ACC112 (cell line): Measurements from ENCODE around the gene TPP1.

Source experiments
- H2AFZ ChIP-seq: fragments of 200-600 bp; sonication (generic); one replicate; pipeline ENCODE4 v1.6.0; 2017; ENCODE audit warnings: antibody characterized with exemption, low read length; ENCODE audit not compliant: unreplicated experiment
- H3K27ac ChIP-seq: fragments of 200-600 bp; sonication (generic); 2 replicates; pipeline ENCODE4 v1.5.1; 2014; ENCODE audit warnings: low read depth, mild to moderate bottlenecking, antibody characterized with exemption, low read length, moderate library complexity
- H3K27me3 ChIP-seq: fragments of 200-600 bp; sonication (generic); 2 replicates; pipeline ENCODE4 v1.6.1; 2014; ENCODE audit warnings: mild to moderate bottlenecking, antibody characterized with exemption, low read length, moderate library complexity, mixed read lengths; ENCODE audit not compliant: insufficient read depth
- H3K36me3 ChIP-seq: fragments of 200-600 bp; sonication (generic); 2 replicates; pipeline ENCODE4 v1.6.1; 2016; ENCODE audit warnings: mild to moderate bottlenecking, antibody characterized with exemption, low read length, moderate library complexity, mixed read lengths; ENCODE audit not compliant: insufficient read depth
- H3K4me1 ChIP-seq: fragments of 200-600 bp; sonication (generic); one replicate; pipeline ENCODE4 v1.6.1; 2016; ENCODE audit warnings: low read length, mixed read lengths; ENCODE audit not compliant: insufficient read depth, unreplicated experiment, control insufficient read depth
- H3K4me3 ChIP-seq: fragments of 200-600 bp; sonication (generic); 2 replicates; pipeline ENCODE4 v1.5.1; 2014; ENCODE audit warnings: mild to moderate bottlenecking, low read depth, low read length
- H3K79me2 ChIP-seq: fragments of 200-600 bp; sonication (generic); one replicate; pipeline ENCODE4 v1.6.0; 2016; ENCODE audit warnings: low read length; ENCODE audit not compliant: control insufficient read depth, unreplicated experiment, insufficient read depth

TPP1 gene

DNA sequence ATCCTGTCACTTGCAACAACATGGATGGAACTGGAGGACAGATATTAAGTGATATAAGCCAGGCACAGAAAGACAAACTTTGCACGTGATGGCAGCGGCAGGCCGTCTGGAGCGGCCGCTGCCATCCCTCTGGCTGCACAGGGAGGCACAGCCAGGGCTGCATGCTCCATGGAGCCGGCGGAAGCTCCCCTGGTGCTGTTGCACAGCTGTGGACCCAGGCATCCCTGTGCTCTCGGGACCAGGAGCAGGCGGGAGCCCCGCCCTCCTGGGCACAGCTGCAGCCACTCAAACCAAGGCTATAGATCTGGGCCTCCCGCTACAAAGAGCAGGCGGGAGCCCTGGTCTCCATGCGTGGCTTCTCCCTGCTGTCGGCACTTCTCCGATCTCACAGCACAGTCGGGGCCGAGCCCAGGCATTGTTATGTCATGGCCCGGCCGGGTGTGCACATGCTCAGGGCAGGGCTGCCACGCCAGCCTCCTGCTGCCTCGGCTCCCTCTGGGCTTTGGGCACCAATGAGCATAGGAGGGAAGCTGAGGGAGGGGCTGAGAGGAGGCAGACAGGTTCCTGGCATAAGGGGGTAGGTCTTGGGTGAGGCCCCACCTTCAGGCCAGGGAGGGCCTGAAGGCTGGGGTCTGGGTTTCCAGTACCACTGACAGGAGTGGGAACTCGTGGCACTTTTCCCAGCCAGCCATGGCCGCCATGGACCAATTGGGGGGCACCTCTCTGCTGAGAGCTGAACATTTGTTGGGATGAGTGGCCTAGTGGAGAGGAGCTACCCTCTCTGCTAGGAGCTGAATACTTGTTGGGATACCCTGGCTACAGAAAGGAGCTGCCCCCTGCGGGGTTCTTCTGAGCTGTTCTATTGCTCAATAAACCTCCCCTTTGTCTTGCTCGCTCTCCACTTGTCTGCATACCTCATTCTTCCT, 32.5 kb downstream of the TPP1 start:
- no peaks in the 10 kb centered on the region for H3K27me3 ChIP-seq
- H3K4me1 ChIP-seq = no peaks in the 10 kb centered on the region
- H2AFZ ChIP-seq = no peak overlapping the region
- H3K27ac ChIP-seq = no peak overlapping the region
- no peaks in the 10 kb centered on the region for H3K79me2 ChIP-seq
- H3K36me3 ChIP-seq = peaks cover 13% of the 10 kb centered on the region
- peak overlapping the region; percentile 28; the same call in 1 of the 2 replicates for H3K4me3 ChIP-seq

DNA sequence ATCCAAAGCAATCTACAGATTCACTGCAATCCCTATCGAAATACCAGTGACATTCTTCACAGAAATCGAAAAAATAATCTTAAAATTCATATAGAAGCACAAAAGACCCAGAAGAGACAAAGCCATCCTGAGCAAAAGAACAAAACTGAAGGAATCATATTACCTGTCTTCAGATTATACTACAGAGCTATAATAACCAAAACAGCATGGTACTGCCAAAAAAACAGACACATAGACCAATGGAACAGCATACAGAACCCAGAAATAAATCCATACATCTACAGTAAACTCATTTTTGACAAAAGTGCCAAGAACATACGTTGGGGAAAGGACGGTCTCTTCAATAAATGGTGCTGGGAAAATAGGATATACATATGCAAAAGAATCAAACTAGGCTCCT, 34.7 kb downstream of the TPP1 start:
- peaks cover 13% of the 10 kb centered on the region for H3K36me3 ChIP-seq
- no peaks in the 10 kb centered on the region for H3K79me2 ChIP-seq
- no peak overlapping the region for H3K27ac ChIP-seq

DNA sequence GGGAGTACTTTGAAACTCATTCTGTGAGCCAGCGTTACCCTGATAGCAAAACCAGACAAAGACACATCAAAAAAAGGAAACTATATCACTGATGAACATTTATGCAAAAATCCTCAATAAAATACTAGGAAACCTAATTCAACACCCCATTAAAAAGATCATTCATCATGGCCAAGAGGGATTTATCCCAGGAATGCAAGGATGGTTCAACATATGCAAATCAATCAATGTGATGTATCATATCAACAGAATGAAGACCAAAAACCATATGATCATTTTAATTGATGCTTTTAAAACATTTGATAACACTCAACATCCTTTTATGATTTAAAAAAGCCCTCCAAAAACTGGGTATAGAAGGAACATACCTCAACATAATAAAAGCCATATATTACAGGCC, 35.6 kb downstream of the TPP1 start:
- Histone ChIP-seq H2AFZ (no peak overlapping the region), H3K4me3 (no peak overlapping the region), H3K27me3 (no peaks in the 10 kb centered on the region), H3K36me3 (peaks cover 13% of the 10 kb centered on the region), H3K79me2 (no peaks in the 10 kb centered on the region), H3K27ac (no peak overlapping the region), H3K4me1 (no peaks in the 10 kb centered on the region)

More for the DNA sequence above, 34.7 kb downstream of the TPP1 start:
- Histone ChIP-seq H3K27me3 (no peaks in the 10 kb centered on the region), H2AFZ (no peak overlapping the region), H3K4me1 (no peaks in the 10 kb centered on the region), H3K4me3 (no peak overlapping the region)

DNA sequence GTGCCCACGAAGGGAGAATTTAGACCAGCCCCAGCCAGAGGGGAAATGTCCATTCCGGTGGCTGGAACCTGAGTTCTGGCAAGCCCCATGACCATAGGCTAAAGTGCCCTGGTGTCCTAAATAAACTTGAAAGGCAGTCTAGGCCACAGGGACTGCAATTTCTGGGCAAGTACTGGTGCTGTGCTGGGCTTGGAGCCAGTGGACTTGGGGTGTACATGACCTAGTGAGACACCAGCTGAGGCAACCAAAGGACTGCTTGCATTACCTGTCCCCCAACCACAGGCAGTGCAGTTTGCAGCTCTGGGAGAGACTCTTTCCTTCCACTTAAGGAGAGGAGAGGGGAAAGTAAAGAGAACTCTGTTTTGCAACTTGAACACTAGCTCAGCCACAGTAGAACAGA, 39.5 kb downstream of the TPP1 start:
- H3K4me3 ChIP-seq = no peak overlapping the region
- no peak overlapping the region for H3K27ac ChIP-seq
- H3K27me3 ChIP-seq = no peaks in the 10 kb centered on the region
- H3K36me3 ChIP-seq = peaks cover 13% of the 10 kb centered on the region
- H3K4me1 ChIP-seq = peaks cover 12% of the 10 kb centered on the region
- no peaks in the 10 kb centered on the region for H3K79me2 ChIP-seq
- no peak overlapping the region for H2AFZ ChIP-seq

DNA sequence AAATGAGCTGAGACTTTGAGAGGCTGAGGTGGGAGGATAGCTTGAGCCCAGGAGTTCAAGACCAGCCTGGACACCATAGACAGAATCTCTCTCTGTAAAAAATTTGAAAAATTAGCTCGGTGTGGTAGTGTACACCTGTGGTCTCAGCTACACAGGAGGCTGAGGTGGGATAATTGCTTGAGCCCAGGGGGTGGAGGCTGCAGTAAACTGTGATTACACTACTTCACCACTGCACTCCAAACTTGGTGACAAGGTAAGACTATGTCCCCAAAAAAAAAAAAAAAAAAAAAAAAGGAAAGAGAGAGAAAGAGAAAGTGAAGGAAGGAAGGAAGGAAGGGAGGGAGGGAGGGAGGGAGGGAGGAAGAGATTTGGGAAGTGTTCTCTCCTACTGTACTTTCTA, 41.1 kb downstream of the TPP1 start:
- Histone ChIP-seq H3K4me1 (peaks cover 12% of the 10 kb centered on the region), H2AFZ (no peak overlapping the region), H3K36me3 (peaks cover 1% of the 10 kb centered on the region; the same call in 1 of the 2 replicates)

DNA sequence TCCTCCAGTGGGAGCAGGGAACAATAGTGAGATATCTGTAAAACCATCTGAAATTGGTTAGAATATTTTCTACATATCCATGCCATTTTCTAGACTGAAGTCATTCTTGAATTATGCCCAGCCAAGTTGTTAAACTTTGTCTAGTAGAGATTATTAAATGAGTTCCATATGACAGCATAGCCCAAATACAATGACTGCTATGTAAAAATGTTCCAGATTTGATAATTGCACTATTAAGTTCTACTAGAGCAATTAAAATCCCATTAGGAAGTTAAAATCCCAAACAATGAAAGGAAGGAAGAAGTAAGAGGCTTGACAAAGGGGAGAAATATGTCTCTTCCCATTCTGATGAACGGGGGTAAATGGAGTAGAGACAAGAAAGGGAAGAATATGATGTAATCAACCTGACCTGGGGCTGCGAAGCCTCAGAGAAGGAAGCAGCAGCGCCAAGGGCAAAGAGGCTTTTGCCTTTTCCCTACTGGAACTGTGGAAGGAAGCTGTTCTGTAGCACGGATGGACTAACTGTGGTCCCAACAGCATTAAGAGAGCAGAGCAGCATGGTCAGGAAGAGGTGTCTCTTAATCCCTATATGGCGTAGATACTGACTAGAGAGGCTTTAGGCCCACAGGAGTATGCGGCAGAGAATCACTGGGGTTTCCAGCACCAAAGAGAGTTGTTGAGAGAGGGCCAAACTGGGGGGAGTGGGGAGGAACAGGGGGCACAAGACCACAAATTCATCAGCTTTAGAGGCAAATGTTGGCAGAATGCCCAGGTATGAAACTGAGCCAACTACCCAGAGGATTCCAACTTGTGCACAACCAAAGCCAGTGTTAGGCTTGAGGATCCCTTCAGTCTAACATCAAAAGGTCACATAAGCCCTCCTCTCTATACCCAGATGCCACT, 42.5 kb downstream of the TPP1 start:
- H3K4me1 ChIP-seq = peaks cover 20% of the 10 kb centered on the region
- no peak overlapping the region for H3K4me3 ChIP-seq
- H3K27ac ChIP-seq = no peak overlapping the region
- H3K36me3 ChIP-seq = no peaks in the 10 kb centered on the region; the same call in 1 of the 2 replicates
- H3K27me3 ChIP-seq = no peaks in the 10 kb centered on the region
- no peak overlapping the region for H2AFZ ChIP-seq
- H3K79me2 ChIP-seq = no peaks in the 10 kb centered on the region

More for the DNA sequence above, 41.1 kb downstream of the TPP1 start:
- Histone ChIP-seq H3K4me3 (no peak overlapping the region), H3K79me2 (no peaks in the 10 kb centered on the region), H3K27me3 (no peaks in the 10 kb centered on the region), H3K27ac (no peak overlapping the region)

DNA sequence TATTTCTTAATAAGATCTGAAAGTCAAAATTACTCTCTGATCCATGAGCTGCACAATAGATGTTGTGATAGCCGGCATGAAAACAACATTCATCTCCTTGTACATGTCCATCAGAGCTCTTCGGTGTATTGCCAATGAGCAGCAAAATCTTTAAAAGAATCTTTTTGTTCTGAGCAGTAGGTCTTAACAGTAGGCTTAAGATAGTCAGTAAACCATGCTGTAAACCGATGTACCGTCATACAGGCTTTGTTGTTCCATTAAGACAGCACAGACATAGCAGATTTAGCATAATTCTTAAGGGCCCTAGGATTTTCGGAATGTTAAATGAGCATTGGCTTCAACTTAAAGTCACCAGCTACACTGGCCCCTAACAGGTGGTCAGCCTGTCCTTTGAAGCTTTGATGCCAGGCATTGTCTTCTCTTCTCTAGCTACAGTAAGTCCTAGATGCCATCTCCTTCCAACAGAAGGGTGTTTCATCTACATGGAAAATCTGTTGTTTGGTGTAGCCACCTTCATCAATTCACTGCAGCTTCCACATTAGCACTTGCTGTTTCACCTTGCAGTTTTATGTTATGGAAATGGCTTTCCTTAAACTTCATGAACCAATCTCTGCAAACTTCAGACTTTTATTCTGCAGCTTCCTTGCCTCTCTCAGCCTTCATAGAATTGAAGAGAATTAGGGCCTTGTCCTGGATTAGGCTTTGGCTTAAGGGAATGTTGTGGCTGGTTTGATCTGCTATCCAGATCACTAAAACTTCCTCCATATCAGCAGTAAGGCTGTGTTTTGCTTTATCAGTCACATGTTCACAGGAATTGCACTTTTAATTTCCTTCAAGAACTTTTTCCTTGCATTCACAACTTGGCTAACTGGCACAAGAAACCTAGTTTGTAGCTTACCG, 44.2 kb downstream of the TPP1 start:
- H3K4me1 ChIP-seq = peaks cover 21% of the 10 kb centered on the region
- H3K4me3 ChIP-seq = no peak overlapping the region
- no peaks in the 10 kb centered on the region; the same call in 1 of the 2 replicates for H3K36me3 ChIP-seq
- H3K27me3 ChIP-seq = no peaks in the 10 kb centered on the region
- H2AFZ ChIP-seq = no peak overlapping the region
- no peak overlapping the region for H3K27ac ChIP-seq
- H3K79me2 ChIP-seq = no peaks in the 10 kb centered on the region

DNA sequence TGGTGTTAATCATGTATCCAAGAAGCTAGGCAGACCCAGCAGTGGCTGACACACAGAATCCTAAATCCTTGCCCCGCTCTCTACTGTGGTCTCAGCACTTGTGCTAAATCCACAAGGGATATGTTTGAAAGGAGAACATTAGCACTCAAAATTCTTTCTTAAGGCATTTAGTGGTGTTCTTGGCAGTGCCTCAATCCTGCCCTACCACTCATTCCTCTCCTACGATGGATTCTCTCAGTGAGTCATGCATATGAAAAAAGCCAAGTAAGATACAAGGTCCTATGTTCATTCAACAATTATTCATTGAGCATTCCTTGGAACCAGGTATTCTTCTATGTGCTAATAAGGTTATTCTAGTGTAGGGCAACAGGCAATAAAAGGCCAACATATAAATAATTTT, 47.0 kb downstream of the TPP1 start:
- Histone ChIP-seq H2AFZ (no peak overlapping the region), H3K27ac (no peak overlapping the region), H3K79me2 (no peaks in the 10 kb centered on the region), H3K27me3 (no peaks in the 10 kb centered on the region), H3K36me3 (no peaks in the 10 kb centered on the region; the same call in 1 of the 2 replicates), H3K4me3 (no peak overlapping the region), H3K4me1 (peaks cover 25% of the 10 kb centered on the region)

DNA sequence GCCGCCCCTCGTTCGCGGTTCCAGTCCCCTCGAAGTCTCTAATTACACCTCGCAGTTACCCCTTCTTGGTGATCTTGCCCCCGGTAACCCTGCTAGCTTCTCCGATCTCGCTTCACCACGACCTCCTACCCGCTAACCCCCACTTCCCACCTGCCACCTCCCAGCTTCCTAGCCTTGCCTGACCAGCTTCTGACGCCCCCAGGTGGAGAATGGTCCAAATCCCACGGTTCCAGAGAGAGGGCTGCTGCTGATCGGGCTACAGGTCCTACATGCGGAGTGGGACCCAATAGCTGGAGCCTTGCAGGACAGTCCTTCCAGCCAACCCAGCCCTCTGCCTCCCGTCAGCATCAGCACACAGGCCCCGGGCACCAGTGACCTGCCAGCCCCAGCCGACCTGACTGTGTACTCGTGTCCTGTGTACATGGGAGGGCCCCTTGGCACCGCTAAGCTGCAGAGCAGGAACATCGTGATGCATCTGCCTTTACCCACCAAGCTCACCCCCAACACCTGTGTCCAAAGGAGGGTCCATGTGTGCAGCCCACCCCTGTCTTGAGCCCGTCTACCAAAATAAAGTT, 47.7 kb downstream of the TPP1 start:
- H2AFZ ChIP-seq = no peak overlapping the region
- no peak overlapping the region for H3K27ac ChIP-seq
- H3K4me1 ChIP-seq = peaks cover 18% of the 10 kb centered on the region
- no peaks in the 10 kb centered on the region for H3K27me3 ChIP-seq
- no peaks in the 10 kb centered on the region; the same call in 1 of the 2 replicates for H3K36me3 ChIP-seq
- H3K79me2 ChIP-seq = no peaks in the 10 kb centered on the region
- no peak overlapping the region for H3K4me3 ChIP-seq
